CD4-positive, alpha-beta T cell treated with Interleukin-15 for 4 hours (primary cell): ENCODE data around the gene CAMKK2.
"Not testable (repeated sequence)": the region's sequence is repeated elsewhere in the genome, so short reads cannot be mapped to it uniquely, and the experiment has no call there.

Experiments used
- DNase-seq: peaks from one replicate; pipeline ENCODE4 v3.0.0-alpha.2; 2020; ENCODE audit warnings: low spot score

The CAMKK2 gene

DNA sequence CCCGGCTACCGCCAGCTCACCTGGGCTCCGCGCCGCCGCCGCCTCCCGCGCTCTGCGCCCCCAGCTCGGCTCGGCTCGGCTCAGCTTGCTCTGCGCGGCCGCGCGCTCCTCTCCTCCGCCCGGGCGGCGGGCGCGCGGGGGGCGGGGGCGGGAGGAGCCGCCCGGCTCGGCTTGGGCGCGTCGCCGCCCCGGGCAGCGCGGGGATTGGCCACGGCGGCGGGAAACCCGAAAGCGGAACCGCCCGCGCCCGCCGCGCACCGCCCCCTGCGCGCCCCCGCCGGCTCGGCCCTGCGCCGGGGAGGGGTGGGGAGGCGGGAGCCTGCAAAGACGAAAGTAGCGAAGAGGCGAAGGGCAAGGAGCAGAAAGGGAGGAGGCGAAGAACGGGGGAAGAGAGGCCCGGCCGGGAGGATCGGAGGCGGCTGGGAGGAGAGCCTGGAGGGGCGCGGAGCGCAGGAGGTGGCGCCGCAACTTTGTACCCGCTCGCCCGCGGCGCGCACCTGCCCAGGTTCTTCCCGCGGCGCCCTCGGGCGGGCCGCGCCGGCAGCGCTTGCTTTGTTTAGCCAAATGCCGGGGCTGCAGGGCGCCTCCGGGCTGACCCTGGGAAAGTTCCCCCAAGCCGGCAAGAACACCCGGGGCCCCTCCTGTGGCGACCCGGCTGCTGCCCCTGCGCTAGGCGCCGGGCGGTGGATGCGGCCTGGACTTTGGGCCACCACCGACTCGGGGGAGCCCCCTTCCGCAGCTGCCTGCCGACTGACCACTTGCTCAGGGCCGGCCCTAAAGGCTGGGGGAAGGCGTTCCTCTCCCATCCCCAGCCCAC is at the start of gene CAMKK2:
Gene CAMKK2 (minus strand): TSS at position 92 of the 817 bp plus-strand sequence. CDS start 22,183 bp downstream, outside the sequence.
- DNase-seq, result peak; percentile 87

DNA sequence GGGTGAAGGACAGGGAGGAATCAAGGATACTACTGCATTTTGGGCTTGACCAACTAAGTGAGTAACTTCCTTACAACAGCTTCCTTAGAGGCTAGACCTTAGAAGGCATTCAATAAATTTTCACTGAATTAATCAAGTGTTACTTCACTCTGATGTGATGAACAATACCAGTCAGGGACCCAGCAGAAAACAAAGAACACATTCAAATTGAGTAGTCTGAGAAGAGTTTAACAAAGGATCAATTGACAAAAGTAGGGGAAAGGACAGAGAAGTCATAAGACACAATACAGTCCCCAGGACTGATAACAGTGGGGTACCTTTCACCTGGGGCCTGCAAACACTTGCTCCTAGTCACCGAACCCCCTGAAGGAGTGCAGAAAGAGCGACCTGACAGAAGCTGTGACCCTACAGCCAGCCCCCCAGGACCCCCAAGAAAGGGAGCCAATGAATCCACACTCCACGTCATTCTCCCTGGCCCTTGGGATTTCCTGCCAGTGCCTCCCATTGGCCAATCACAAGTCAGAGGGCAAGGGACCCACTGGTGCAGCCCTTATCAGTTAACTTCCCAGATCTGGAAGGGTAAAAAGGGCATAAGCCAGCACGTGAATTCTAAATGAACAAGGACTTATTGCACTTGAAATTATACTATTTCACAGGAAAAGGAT is 48.8 kb upstream of the CAMKK2 start:
- no peak for DNase-seq

DNA sequence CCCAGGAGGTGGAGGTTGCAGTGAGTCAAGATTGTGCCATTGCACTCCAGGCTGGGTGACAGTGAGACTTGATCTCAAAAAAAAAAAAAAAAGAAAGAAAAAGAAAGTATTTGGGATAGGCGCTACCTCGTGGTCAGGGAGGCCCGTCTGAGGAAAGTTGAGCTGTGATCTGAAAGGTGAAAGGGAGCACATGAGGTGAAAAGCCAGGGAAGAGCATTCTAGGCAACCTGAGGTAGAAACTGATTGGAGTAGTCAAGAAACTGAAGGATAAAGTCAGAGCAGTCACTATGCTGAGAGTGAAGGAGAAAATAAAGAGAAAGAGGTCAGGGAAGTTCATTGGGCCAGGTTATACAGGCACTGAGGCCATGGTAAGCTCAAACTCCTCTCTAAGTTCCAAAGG is 48.0 kb upstream of the CAMKK2 start:
- no peak for DNase-seq

DNA sequence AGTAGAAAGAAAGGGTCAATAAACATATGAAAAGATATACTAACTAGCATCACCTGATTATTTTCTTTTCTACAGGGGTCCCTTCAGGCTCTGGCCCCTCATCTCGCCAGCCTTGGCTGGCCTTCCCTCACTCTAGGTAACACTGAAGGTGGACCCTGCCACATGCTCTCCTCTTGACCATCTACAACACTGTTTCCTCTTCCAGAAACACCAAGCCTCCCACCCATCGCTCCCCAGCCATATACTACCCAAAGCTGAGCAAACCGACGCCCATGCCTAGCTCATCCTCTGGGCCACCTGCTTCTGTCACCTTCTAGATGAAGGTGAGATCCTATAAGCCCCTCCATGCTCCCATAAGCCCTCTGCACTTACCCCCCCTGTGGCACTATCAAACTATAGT is 40.9 kb upstream of the CAMKK2 start:
- DNase-seq, result no peak

DNA sequence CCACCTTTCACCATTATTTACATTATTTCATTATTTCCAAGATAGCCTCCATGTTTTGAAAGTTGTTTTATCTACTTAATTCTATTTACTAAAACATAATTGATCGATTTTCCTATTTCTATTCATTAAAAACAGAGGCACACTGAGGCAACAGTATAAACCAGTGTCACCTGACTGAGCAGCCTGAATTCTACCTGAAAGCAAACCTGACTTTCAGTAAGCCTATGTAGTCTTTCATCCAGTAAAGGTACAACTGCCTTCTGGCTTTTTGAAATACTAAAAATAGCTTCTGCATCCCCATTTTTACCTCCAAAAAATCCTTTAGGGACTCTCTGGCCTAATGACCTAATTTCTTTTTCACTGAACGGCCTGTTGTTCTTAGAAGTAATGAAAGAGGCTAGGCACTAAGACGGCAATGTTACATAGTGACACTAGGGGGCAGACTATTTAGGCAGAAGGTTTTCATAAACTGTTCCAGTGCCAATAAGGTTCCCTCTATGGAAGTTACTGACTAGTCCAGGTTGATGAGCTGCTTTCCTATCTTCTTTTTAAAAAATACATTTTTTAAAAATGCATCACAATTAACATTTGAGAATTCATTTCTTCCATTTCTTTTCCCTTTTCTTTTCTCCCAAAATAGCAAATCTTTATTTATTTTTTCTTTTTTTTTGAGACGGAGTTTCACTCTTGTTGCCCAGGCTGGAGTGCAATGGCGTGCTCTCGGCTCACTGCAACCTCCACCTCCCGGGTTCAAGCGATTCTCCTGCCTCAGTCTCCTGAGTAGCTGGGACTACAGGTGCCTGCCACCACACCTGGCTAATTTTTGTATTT is 38.2 kb upstream of the CAMKK2 start:
- peak; percentile 66 for DNase-seq

DNA sequence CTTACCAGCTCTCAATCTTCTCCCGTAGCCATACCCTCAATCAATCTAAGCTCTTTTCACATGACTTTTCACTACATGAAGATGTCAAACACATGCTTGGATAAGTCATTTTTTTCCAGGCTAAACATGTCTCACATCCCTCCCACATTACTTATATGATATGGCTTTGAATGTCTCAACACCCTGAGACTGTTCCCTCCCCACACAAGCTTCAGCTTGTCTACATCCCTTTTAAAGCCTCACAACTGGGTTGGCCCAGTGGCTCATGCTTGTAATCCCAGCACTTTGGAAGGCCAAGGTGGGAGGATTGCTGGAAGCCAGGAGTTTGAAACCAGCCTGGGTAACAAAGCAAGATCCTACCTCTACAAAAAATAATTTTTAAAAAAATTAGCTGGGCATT is 37.2 kb upstream of the CAMKK2 start:
- DNase-seq, result no peak

DNA sequence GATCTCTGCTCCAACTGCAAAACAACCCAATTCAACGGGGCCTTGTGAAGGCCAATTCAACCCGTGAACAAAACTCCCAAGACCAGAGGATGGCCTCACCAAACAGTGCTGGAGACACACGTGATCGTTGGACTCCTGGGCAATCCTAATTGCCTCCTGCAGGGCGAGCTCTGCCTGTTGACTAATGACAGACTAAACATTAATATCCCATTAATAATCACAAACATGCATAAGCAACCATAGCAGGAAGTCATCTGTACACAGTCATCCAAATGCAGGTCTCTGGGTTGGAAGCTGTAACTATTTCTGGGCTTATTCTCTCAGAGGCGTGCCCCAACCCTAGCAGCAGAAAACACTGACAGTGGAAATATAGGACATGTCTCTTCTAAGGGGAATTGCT is 34.7 kb upstream of the CAMKK2 start:
- no peak for DNase-seq

DNA sequence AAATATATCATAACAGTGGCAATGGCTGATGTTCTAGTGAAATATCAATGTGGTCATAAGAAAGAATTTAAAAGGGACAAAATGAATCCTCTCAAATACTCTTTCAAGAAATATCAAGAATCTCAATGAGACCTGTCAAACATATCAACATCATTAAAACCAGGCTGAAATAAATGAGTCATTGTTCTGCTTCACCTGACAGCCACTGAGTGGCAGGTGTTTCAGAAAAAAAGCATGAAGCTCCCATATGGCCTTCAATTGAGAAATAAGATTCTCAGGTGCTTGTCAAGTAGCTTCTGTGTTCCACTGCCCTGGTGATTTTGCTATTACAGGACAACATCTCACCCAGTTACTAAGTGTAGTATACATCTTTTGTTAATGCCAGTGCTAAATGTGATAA is 34.2 kb upstream of the CAMKK2 start:
- no peak for DNase-seq

DNA sequence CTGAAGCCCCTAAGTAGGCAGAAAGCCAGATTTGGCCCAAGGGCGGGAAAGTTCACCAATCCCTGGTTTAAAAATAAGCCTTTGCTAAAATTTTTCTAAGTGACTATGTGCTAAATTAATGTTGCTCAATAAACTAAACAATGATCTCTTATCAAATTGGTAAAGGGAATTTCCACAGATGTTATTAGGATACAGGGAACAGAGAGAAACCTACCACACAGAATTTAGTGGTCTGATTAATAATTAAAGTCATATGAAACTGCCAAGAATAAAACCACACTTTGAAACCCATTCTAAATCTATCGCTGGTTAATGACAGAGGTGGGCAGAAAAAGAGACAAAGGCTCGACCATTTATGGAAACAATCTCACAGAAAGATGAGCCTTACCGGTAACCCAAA is 33.7 kb upstream of the CAMKK2 start:
- no peak for DNase-seq

DNA sequence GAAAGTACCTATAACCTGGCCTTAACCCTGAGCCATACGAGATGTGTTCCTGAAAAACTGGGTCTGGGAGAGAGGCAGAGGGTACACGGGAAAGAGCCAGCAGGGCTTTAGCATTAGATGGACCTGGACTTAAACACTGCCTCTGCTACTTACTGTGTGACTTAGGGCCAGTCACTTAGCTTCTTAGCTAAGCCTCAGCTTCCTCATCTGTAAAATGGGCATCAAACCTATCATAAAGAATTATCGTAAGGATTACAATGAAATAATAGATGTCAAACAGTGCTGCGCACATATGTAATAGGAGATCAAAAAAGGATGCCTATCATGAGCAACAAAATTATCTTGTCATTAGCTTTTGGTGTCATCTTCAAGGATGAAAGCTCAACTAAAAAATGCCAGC is 32.1 kb upstream of the CAMKK2 start:
- no peak for DNase-seq

DNA sequence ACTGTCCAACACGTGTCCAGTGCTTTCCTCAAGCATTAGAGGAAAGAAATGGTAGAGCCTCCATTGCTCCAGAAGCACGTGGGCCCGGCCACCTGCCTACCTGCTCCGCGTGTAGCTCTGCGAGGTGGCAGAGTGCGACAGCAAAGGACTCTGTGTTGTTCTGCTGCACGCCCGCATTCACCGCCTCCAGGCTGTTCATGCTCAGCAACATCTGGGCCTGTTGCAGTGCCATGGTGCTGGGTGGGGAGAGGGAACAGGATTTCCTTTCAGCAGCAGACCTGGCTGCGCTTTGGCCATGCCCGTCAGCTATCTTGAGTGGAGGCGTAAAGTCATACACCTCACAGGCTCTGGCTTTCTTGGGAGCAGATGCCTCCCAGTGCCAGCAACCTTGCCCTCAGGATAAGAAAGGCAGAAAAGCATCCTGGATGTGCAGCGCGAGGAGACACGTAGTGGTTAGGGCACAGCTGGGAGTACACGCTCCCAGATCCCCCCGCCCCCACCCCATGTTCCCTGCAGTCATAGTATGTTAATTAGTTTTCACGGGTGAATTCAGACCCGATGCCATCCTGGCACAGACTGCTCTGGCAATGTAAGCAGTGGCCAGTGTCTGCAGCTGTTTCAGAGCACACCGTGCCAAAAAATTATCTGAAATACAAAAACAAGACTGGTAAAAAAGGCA is 30.6 kb upstream of the CAMKK2 start:
- DNase-seq, result no peak

DNA sequence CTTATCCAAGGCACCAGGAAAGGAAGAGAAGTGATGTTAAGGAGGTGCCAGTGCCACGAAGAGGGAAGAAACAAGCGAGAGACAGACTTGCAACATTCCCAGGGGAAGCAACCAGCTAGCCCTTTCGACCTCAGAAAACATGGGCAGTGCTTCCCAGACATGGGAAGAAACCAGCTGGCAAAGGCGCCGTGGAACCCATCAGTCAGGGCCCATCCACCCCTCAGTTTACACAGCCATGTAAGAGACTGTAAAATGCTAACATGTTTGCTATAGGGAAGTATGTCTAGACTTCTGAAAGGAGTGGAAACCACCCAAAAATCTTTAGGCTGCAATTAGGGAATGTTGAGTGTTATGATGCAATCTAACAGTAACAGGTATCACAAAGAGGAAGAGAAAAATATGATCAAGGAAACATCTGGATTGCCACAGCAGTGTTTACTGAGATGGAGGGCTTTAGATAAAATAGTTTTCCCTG is 29.4 kb upstream of the CAMKK2 start:
- no peak for DNase-seq

DNA sequence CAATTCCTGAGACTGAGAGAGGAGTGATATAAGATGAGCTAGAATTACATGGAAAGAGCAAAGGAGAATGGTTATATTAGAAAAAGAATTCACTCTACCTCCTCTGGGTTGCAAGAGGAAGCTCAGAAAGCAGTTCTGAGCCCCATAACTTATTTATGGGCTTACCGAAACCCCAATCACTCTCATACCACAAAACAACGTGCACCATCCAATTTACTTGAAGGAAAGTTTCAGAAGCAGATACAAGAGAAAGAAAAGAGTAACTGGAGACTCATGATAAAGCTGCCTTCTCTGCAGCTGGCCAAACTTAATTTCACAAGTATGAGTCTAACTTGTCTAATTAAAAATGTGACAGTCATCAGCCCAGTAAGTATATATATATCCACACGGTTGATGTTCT is 27.4 kb upstream of the CAMKK2 start:
- no peak for DNase-seq

DNA sequence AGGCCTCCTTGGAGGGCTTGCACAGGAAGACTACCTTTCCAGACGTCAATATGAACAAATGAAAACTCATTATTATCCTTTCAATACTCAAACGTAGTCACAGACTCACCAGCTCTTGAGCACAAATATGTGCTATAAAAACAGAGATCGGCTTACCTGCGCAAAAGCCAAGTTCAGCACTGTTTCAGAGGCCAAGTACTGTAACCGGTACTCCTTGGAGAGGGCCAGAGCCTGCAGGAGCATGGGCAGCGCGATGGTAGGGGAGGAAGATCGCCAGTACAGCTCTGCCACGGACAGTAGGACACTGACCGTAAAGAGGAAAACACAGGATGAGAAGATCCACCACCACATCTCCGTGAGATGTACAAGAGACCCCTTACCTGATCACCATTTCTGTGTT is 21.6 kb upstream of the CAMKK2 start:
- no peak for DNase-seq

DNA sequence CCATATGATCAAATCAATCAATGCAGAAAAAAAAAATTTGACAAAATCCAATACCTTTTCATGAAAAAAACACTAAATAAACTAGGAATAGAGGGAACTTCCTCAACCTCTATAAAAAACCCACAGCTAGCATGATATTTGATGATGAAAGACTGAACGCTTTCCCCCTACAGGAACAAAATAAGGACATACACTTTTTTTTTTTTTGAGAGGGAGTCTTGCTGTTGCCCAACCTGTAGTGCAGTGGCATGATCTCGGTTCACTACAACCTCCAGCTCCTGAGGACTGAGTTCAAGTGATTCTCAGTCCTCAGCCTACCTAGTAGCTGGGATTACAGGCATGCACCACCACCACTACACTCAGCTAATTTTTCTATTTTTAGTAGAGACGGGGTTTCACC is 17.9 kb upstream of the CAMKK2 start:
- no peak for DNase-seq

DNA sequence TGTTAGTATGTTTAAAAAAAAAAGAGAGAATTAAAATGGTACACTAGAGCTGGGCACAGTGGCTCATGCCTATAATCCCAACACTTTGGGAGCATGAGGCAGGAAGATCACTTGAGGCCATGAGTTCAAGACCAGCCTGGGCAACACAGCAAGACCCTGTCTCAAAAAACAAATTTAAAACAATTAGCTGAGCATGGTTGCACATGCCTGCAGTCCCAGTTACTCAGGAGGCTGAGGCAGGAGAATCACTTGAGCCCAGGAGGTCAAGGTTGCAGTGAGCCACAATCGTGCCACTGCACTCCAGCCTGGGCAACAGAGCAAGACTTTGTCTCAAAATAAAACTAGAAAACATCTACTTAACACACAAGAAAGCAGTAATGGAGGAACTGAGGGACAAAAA is 13.7 kb upstream of the CAMKK2 start:
- not testable (repeated sequence) for DNase-seq

DNA sequence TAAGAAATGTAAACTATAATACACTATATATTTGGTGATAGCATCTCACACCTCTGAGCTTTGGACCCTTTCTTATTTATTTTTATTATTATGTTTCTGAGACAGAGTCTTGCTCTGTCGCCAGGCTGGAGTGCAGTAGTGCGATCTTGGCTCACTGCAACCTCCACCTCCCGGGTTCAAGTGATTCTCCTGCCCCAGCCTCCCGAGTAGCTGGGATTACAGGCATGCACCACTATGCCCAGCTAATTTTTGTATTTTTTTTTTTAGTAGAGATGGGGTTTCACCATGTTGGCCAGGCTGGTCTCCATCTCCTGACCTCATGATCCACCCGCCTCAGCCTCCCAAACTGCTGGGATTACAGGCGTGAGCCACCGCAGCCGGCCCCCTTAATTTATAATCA is 10.9 kb upstream of the CAMKK2 start:
- not testable (repeated sequence) for DNase-seq

DNA sequence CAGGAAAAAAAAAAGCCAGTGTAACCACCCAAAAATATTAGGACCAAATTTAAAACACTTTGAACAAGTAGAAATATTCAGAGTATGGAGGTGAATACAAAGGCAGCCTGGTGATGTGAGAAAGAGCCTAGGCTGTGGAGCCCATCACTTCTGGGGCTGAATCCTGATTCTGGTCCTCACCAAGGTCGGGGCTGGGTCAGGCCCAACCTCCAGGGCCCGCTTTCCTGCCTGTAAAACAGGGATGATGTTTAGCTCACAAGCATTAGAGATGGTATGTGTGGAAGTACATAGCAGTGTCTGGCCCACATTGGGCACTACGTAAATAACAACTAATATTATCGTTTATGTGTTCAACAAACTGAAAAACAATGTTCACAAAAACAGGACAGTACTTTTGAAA is 7.8 kb upstream of the CAMKK2 start:
- no peak for DNase-seq

DNA sequence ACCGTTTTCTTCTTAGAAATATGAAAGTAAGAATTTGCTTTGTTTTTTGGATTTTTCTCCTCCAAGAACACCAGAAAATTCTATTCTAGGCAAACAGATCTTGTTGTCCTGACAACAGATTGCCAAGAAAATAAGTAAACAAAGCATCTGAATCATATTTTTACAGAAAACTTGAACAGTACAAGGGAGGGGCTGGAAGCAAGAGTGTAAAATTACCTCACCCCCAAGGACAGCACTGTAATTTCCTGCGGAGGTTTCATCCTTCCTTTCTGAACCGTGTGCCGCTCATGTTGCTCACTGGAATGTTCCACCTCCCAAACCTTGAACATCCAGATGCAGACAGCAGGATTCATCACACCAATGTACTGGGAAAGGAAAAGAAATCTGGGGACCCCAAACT is 5.4 kb upstream of the CAMKK2 start:
- no peak for DNase-seq

DNA sequence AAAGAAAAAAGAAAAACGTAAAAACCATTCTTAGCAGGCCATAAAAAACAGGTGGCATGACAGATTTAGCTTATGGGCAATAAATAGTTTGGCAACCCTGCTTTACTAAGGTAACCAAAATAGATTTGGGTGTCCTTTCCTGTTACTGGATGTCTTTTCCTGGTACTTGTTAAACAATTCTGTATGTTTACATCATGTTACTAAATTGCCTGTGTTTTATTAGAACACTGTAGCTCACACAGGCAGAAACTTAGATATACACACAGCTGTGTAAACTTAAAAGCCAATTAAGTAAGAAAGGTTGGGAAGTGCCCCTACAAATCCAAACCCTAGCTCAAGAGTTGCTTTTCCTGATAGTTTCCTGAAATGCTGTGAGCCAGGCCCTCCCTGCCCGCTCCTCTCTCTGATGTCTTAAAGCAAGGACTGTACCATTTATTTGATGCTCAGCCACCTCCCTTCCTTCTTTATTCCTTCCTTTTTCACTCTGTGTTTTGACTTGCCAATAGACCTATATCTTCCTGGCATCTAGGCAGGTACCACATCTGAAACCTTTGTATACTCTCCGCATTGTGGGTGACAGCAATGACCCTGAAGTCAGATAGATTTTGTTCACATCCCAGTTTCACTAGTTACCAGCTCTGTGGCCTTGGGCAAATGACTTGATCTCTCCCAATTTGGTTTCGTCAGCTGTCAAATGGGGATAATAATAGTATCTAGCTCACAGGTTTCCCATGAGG is 3.7 kb upstream of the CAMKK2 start:
- DNase-seq, result no peak

DNA sequence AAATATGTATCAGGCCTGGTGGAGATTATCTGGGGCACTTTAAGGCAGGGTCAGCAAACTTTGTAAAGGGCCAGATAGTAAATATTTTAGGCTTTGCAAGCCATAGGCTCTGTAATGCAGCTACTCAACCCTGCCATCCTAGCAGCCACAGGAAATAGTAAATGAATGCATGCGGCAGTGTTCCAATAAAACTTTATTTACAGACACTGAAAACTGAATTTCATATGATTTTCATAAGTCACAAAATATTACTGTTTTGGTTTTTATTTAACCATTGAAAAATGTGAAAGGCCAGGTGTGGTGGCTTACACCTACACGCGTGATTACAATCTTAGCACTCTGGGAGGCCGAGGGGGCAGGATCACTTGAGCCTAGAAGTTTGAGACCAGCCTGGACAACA is 3.2 kb upstream of the CAMKK2 start:
- no peak for DNase-seq
